ENCODE data around the gene TTC7B. TPM values are rescaled to one million over a fixed set of nuclear protein-coding genes. Genes with fewer than 3 reads are reported as not detected.

TTC7B gene
- total RNA-seq, 1 donor from 2014 or later = 46.0 TPM

- Histone ChIP-seq H3K36me3 (ENCODE audit: control insufficient read depth, insufficient read depth, low read length) (no peaks in the 10 kb centered on the region), H3K27me3 (ENCODE audit: control insufficient read depth, insufficient read depth, low read length) (no peaks in the 10 kb centered on the region), H3K4me3 (ENCODE audit: low read depth, low read length) (peak overlapping the region; percentile 40)
- TF ChIP-seq, protein P1, sequence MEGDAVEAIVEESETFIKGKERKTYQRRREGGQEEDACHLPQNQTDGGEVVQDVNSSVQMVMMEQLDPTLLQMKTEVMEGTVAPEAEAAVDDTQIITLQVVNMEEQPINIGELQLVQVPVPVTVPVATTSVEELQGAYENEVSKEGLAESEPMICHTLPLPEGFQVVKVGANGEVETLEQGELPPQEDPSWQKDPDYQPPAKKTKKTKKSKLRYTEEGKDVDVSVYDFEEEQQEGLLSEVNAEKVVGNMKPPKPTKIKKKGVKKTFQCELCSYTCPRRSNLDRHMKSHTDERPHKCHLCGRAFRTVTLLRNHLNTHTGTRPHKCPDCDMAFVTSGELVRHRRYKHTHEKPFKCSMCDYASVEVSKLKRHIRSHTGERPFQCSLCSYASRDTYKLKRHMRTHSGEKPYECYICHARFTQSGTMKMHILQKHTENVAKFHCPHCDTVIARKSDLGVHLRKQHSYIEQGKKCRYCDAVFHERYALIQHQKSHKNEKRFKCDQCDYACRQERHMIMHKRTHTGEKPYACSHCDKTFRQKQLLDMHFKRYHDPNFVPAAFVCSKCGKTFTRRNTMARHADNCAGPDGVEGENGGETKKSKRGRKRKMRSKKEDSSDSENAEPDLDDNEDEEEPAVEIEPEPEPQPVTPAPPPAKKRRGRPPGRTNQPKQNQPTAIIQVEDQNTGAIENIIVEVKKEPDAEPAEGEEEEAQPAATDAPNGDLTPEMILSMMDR (IDR thresholded peaks at IDR 0.05; ENCODE audit: insufficient read depth, low read length, poor library complexity, severe bottlenecking) = peak; percentile 76
- peak; percentile 59 for DNase-seq (ENCODE audit: low read depth)
These were observed 58.0 kb downstream of the TTC7B start for GRCh38 chr14:90758028-90758889.

- TF ChIP-seq, protein P1 (IDR thresholded peaks at IDR 0.05; ENCODE audit: insufficient read depth, low read length, poor library complexity, severe bottlenecking) = no peak
- no peaks in the 10 kb centered on the region for H3K27me3 ChIP-seq (ENCODE audit: control insufficient read depth, insufficient read depth, low read length)
- no peaks in the 10 kb centered on the region for H3K36me3 ChIP-seq (ENCODE audit: control insufficient read depth, insufficient read depth, low read length)
- no peak overlapping the region for H3K4me3 ChIP-seq (ENCODE audit: low read depth, low read length)
- DNase-seq (ENCODE audit: low read depth) = no peak
These were observed 58.8 kb downstream of the TTC7B start for GRCh38 chr14:90757452-90757851.

- no peak for DNase-seq (ENCODE audit: low read depth)
- TF ChIP-seq, protein P1 (IDR thresholded peaks at IDR 0.05; ENCODE audit: insufficient read depth, low read length, poor library complexity, severe bottlenecking) = no peak
These were observed 59.4 kb downstream of the TTC7B start for GRCh38 chr14:90756755-90757345.

GRCh38 chr14:90755661-90756304 lies 60.4 kb downstream of the TTC7B start:
- TF ChIP-seq, protein P1 (IDR thresholded peaks at IDR 0.05; ENCODE audit: insufficient read depth, low read length, poor library complexity, severe bottlenecking) = no peak
- no peaks in the 10 kb centered on the region for H3K36me3 ChIP-seq (ENCODE audit: control insufficient read depth, insufficient read depth, low read length)
- H3K27me3 ChIP-seq (ENCODE audit: control insufficient read depth, insufficient read depth, low read length) = no peaks in the 10 kb centered on the region
- H3K4me3 ChIP-seq (ENCODE audit: low read depth, low read length) = no peak overlapping the region
- no peak for DNase-seq (ENCODE audit: low read depth)

More at GRCh38 chr14:90756755-90757345, 59.4 kb downstream of the TTC7B start:
- H3K27me3 ChIP-seq (ENCODE audit: control insufficient read depth, insufficient read depth, low read length) = no peaks in the 10 kb centered on the region
- no peaks in the 10 kb centered on the region for H3K36me3 ChIP-seq (ENCODE audit: control insufficient read depth, insufficient read depth, low read length)
- no peak overlapping the region for H3K4me3 ChIP-seq (ENCODE audit: low read depth, low read length)

- TF ChIP-seq, protein P1 (IDR thresholded peaks at IDR 0.05; ENCODE audit: insufficient read depth, low read length, poor library complexity, severe bottlenecking) = no peak
- H3K27me3 ChIP-seq (ENCODE audit: control insufficient read depth, insufficient read depth, low read length) = no peaks in the 10 kb centered on the region
- no peaks in the 10 kb centered on the region for H3K36me3 ChIP-seq (ENCODE audit: control insufficient read depth, insufficient read depth, low read length)
- no peak for DNase-seq (ENCODE audit: low read depth)
- no peak overlapping the region for H3K4me3 ChIP-seq (ENCODE audit: low read depth, low read length)
These were observed 62.7 kb downstream of the TTC7B start for GRCh38 chr14:90753456-90754005.
